H1 (cell line): ENCODE measurements around the gene TXLNG. TPM values are rescaled to one million over a fixed set of nuclear protein-coding genes. Genes with fewer than 3 reads are reported as not detected.

Experiments used
- ATF3 ChIP-seq: IDR thresholded peaks from 2 replicates; pipeline ENCODE4 v1.6.1; 2011; ENCODE audit warnings: low read depth, mild to moderate bottlenecking, low read length; ENCODE audit not compliant: insufficient read depth
- BRCA1 ChIP-seq: IDR thresholded peaks from 2 replicates; pipeline ENCODE4 v1.6.1; 2012; ENCODE audit warnings: low read depth, low read length, improper control_type of control experiment
- CHD2 ChIP-seq: IDR thresholded peaks from 2 replicates; pipeline ENCODE4 v1.6.1; 2012; ENCODE audit warnings: low read length, improper control_type of control experiment
- JUN ChIP-seq: IDR thresholded peaks from 2 replicates; pipeline ENCODE4 v1.6.1; 2011; ENCODE audit warnings: low read depth, mild to moderate bottlenecking, improper control_type of control experiment, low read length
- RNF2 ChIP-seq: fragments of 200-900, 300-1000 bp; sonication (generic); IDR thresholded peaks from 2 replicates; pipeline ENCODE4 v1.7.1; 2016; ENCODE audit warnings: borderline replicate concordance, low read depth, mild to moderate bottlenecking, antibody characterized with exemption, low read length; ENCODE audit not compliant: poor library complexity, severe bottlenecking; ENCODE audit errors: missing control alignments
- SP4 ChIP-seq: IDR thresholded peaks from 2 replicates; pipeline ENCODE4 v1.6.1; 2012; ENCODE audit warnings: low read length, inconsistent platforms
- SUZ12 ChIP-seq: fragments of 200-600 bp; sonication (generic); IDR thresholded peaks from 2 replicates; pipeline ENCODE4 v1.6.1; 2012; ENCODE audit warnings: mild to moderate bottlenecking, inconsistent platforms, low read length, moderate library complexity, mixed read lengths
- TAF7 ChIP-seq: optimal IDR thresholded peaks from 2 replicates; pipeline ENCODE3; 2011; ENCODE audit warnings: low read depth, mild to moderate bottlenecking, inconsistent platforms, low read length, moderate library complexity, borderline replicate concordance
- polyA plus RNA-seq, 7 experiments: library from polyadenylated mRNA; depleted of rRNA in 3 of 7; stranded (reverse) in 5 of 7; unstranded in 2 of 7; fragments of >200 nt in 5 of 7; fragments of 200-250 nt in 2 of 7; gene quantifications; 1 replicate in 5 of 7; 2 replicates in 1 of 7; 4 replicates in 1 of 7; pipeline versions ENCODE4 v1.2.1 to v1.2.3, GENCODE V29; 2011 to 2013; ENCODE audit warnings: missing spikeins in 2 of 7, mixed read lengths in 2 of 7
- total RNA-seq: library from RNA; stranded (reverse); fragmentation: NEBNext Ultra II Directional; extraction: Animal tissue kit (Norgen Biotek cat#: 25700); gene quantifications from 2 replicates; pipeline ENCODE4 v1.2.1, GENCODE V29; 2021

TXLNG gene
- total and polyA plus RNA-seq, 2 of the 8 experiments (the other 6 are each of a cell fraction or from before 2014, with no cell fraction given): 32.9 to 42.9 TPM

- TF ChIP-seq SUZ12: no peak
- TF ChIP-seq BRCA1: no peak
- TF ChIP-seq CHD2: no peak
- no peak for TF ChIP-seq ATF3
- no peak for TF ChIP-seq TAF7
- TF ChIP-seq RNF2: no peak
- TF ChIP-seq JUN: no peak
- TF ChIP-seq SP4: no peak
Observed at GRCh38 chrX:16778545-16778944, 7.7 kb upstream of the TXLNG start (continued).
